Myocyte (in vitro differentiated cells): ENCODE measurements around the gene MEIS1. TPM values are rescaled to one million over a fixed set of nuclear protein-coding genes. Genes with fewer than 3 reads are reported as not detected.
"Not testable (repeated sequence)": the region's sequence is repeated elsewhere in the genome, so short reads cannot be mapped to it uniquely, and the experiment has no call there.

Experiments used
- DNase-seq: peaks from one replicate; pipeline ENCODE4 v3.0.0-alpha.2; 2012; ENCODE audit warnings: low read depth
- total RNA-seq: library from RNA; depleted of rRNA; stranded (reverse); fragments of >200 nt; gene quantifications from 2 replicates; pipeline ENCODE4 v1.2.3, GENCODE V29; 2014

The MEIS1 gene
- total RNA-seq, 1 donor from 2014 or later, result 2.2 TPM

DNA sequence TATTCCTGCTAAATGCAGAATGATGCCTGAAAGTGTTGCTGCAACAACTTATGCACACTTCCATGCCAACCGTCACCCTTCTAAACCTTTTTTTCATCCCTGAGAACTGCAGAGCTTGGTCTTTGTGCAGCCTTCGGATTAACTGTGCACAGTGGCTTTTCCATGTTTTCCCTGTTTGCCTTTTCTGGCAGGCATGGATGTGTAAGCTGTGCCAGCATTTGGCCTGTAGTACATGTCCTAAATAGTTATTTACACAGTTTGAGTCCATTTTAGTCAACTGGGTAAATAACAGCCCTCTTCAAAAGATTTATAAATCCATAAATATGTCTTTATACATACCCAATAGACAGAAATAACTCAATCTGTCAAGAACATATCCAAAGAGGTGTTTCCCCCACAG is 31.5 kb downstream of the MEIS1 start:
- no peak for DNase-seq

DNA sequence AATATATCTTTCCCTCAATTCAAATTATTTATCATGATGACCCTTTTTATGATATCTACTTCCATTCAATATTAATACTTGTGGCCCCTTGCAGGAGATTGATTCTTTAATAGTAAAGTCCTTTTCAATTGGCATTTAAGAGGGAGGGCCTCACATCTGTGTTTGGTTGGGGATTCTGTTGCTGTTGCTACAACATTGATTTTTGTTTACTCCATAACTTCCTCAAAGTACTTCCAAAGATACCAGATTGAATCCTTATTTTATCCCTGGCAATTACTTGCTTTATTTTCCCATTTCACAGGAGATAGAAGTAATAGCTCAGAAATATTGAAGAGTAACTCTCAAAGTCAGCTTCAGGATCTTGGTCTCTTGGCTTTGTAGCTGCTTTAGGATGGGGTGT is 32.8 kb downstream of the MEIS1 start:
- no peak for DNase-seq

DNA sequence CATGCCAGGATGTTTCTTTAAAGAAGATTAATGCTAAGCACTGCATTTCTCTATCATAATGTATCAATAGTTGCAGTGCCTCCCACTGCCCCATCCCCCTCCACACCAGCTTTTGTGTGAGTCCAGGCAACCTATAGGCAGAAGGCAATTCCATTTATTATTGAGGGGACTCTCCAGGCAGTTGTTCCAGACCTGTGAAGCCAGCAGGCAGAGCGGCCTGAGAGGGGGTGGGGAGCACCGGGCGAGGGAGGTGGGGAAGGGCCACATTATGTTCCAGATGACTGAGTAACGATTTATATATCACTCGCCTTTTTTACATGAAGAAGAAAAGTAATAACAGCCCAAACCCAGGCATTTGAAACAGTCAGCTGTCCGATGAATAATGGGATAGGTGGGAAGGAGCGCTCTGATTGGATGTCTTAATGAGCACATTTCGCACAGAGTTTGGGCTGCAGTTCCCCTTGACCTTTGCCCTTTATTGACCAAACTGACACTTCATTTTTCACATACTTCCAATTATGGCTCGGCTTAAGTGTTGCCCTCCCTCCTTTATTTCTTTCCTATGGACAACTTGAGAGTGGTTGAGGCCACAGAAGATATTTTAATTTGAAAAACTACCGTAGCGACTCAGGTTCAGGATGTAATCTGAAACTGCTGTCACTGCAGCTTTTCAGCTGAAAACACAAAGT is 34.4 kb downstream of the MEIS1 start:
- DNase-seq, result no peak

DNA sequence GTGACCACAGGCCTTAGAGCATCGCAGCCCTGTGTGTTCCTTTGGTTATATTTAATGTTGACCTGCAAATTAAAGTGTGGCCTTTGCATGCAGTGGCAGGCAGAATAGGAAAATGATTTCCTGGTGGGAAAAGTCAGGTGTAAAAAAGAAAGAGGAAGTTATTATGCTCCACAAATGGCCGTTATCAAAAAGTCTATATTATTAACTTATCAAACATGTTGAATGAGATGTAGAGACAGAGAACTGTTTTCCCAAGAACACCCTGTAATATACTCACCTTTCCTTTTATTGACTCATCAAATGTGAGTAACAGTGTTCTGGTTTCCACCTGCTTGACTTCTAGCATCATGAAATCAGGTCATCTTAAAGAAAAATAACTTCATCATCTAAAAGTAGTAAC is 35.3 kb downstream of the MEIS1 start:
- DNase-seq, result no peak

DNA sequence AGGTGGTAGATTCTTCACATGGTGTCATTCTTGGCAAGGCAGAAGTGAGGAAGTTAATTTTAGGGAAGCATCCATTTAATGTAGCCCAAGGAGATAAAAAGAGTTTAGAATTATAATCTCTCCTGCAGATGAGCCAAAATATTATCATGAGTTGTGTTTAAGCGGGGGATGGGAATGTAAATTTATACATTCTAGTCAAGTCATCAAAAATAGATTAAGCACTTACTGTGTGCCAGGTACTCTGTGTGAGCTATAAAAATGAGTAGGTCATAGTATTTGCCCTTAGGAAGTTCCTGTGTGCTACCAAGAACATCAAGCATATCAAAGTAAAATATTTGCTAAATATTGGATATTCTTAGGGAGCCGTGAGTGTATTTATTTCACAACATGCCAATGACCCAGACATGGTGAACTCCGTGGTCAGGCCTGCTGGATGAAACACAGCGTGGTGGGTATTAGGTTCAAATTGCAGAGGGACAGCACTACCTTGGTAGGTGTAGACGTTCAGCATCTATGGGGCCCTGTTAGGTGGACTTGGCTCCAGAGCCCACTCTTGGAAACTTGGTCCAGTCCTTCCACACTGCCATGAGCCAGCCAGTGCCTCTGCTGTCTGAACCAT is 37.4 kb downstream of the MEIS1 start:
- no peak for DNase-seq

DNA sequence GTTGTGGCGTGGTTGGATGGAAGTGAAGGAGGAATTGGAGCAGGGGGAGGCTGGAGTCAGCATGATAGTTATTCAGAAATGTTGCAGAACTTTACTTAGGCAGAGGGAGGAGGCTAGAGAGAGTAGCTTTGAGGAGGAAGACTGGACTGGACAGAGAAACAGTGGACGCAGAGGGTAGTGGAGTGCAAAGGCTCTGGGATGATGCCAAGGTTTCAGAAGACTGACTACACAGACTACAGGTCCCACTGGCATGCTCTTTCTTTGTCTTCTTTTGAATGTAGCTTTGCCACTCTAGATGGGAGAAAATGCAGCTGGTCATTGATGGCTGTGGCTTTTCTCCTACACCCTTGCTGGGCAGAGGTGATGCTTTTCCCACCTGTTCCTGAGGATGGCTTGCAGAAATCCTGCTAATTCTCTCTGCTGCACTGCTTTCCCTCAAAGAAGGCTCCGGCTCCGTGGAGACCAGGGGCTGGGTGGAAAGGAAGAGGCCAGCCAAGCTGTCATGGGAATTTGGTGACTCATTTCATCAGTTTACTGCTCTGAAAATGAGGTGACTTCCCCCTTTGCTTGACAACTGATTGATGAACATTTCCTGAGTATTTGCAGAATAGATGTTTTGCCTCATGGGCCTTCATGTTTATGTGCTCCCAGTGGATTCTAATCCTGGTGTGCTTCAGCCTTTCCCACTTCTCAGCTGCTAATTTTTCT is 42.4 kb downstream of the MEIS1 start:
- DNase-seq, result no peak

DNA sequence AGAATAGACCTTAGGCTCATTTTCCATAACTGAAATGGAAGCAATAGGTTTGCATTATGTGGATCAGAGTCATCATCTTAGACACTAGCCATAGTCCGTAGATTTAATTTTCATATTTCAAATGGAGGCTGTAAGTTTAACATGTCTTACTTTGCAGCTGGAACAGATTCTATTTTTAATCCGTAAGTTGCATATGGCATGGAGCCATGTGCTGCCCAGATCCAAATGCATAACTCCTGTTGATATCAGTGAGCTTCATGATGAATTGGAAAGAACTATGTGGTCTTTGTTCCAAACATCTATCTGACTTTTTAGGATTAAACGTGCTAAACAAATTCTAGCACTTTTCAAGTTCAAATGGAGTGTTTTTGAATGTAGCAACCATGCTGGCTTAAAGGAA is 43.4 kb downstream of the MEIS1 start:
- DNase-seq, result no peak

DNA sequence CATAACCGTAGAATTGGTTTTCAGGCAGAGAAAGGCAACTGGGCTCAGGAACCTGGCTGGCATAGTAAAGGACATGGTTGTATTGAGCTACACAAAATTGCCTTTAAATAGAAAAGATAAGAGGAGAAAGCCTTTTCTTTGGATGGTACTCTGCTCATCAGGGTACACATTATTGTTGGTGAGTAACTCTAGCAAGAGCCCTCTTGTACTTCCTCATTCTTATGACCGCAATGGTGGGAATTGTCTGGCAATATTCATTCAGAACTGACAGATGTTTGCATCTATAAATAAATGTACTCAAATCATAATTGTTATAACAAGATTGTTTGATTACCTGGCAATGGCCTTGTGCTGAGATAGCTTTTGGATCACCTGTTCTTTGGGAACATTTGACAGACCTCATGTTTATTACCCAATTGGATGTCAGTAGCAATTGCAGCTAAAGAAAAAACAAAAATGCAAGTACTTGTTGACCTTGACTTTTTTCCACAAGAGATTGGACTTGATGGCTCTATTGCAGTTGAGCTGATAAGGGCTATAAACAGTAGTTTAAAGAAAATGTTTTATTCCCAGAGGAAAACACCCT is 43.9 kb downstream of the MEIS1 start:
- DNase-seq, result no peak

DNA sequence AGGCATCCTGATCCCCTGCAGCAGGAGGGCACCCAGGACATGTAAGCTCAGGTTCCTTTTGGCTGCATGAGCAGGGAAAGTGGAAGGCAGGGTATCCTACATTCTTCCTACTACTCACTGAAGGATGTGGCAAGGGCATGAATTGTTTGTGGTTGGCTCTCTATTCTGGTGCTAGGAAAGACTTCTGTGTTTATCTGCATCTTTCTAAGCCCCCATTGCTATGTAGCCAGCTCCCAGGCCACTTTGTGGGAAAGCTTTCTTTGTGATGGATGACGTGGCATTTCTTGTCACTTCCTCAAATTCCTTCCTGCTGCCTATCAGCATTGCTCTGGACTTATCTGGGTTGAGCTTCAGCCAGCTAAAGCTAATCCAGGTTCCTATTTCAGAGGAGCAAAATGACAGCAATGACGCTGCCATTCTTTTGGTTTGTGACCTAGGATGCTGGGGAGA is 46.2 kb downstream of the MEIS1 start:
- DNase-seq, result peak; percentile 56

DNA sequence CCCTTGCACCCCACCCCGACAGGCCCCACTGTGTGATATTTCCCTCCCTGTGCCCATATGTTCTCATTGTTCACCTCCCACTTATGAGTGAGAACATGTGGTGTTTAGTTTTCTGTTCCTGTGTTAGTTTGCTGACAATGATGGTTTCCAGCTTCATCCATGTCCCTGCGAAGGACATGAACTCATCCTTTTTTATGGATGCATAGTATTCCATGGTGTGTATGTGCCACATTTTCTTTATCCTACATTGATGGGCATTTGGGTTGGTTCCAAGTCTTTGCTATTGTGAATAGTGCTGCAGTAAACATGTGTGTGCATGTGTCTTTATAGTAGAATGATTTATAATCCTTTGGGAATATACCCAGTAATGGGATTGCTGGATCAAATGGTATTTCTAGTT is 50.3 kb downstream of the MEIS1 start:
- not testable (repeated sequence) for DNase-seq

DNA sequence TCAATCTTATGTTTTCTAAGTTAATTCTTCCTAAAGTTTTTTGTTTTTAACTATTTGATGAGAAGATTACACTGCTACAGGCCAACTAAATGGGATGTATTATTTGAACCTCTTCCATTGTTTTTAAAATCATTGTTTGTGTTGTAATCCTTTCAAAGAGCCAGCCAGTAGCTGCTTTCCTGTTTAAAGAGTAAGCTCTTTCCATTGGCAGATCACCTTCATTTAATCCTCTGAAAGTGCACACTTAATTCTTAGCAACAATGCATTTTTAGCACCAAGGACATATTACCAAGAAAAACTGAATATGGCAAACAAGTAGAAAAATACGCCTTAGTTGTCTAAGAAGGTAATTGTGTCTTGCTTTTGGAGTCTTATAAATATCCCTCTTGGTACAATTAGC is 54.0 kb downstream of the MEIS1 start:
- no peak for DNase-seq

DNA sequence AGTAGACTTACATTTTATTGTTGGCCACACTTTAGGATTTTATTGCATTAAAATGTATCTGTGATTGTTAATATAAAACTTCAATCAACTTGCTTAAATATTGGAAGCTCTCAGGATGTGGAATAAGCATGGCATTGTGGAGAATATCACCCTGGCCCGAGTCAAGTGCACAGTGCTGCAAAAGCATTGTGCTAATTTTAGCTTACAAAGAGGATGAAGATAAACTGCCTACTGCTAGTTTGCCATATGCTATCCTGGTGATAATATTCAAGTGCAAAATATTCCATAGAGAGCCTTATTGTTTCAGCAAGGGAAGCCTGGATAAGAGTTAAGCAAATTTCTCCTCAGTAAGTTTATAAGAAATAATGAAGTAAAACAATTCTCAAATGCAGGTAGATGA is 54.5 kb downstream of the MEIS1 start:
- no peak for DNase-seq

DNA sequence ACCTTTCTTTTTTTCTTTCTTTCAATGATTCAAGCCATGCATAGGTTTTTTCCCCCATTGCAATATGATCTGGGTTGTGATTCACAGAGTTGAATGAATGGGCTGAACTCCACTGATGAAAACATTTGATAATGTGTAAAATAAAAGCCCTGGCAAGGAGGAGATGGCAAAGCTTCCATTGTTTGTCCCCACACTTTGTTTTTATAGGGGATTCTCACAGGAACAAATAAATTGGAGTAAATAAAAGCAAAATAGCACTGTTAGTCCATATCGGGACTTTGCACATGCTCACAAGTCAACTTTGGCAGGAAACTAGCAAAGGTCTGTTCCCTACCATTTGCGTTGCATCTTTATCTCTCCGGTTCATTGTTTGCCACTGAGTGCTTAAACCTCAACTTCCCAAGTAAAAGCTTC is 55.7 kb downstream of the MEIS1 start:
- DNase-seq, result no peak

DNA sequence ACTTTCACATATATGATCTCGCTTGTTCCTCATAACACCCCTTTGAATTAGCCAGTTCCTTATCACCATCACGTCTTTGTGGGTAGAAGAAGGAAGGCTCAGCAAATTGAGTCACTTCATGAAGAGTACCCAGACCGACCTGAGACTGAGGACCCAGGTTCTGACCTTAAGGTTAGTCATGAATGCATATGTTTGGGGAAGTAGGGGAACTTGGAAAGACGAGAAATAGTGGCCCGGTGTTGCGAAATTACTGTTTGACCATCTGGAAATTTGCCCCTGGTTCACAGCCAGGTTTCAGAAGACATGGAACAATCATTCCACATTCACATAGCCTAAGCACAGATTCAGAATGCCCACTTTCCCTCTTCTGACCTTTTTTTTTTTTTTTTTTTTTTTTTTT is 59.8 kb downstream of the MEIS1 start:
- DNase-seq, result peak; percentile 14

DNA sequence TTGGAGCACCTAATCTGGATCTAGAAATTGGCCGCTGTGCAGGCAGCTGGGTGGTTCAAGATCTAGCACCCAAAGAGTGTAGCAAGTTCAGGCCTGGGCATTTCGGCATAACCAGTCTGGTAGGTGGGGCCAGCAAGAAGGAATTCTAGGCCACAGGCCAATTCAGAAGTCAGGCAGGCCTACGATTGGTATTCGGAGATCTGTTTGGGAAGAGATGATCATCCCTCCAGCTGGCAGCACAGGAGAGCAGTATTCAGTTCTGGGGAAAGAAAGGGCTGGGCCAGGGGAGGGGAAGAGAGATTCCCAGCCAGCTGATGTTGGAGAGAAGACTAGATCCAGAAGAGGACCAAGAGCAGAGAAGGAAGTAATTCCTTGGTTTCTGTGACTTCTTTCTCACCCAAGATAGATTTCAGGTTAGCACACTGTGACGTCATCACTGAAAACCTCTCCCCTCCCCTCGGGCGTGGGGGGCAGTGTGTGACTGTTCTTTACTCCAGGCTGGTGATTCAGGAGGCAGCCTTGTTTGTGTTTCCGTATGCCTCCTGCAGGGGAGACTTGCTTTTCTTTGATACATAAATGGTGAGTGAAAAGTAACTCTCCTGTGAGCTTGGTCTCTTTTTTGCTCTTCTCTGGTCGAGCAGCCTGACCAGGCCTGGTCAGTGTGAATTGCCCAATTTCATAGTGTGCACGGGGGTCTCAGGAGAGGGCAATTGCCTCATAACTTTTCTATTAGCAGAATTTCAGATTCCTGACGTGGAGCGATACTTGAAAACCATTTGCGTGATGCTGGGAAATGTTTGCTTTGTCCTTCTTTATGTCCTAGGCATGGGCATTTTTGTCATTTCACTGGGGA is 61.1 kb downstream of the MEIS1 start:
- peak; percentile 19 for DNase-seq

DNA sequence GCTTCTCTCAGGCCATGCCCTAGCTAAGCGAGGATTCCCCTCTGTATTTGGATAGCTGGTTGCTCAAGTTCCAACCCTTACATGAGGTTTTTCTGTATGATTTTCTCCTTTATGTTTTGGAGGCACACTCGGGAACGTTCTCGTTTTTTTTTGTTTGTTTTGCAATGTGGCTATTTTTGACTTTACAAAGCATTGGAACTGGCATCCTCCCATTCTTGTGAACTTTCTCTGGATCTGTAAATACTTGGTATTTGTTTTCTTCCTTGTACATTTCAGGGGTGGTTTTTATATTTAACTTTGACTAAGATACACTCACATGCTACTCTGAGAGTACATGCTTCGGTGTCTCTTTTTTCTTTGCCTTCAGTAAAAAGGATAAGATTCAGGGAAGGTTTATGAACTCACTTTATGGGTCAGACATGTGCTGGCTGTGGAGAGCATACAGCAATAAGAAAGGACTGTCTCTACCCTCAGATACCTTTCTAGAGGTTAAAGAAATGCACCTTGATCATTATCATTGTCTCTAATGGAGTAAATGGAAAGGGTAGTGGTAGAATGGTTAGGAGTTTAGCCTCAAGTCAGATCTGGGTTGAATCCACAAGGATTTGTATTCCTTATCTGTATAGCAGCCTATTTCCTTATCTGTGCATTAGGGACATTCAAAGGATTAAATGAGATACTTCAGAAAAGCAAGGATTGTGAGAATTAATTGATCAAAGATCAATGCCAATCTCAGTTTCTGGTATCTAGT is 61.9 kb downstream of the MEIS1 start:
- DNase-seq, result no peak

DNA sequence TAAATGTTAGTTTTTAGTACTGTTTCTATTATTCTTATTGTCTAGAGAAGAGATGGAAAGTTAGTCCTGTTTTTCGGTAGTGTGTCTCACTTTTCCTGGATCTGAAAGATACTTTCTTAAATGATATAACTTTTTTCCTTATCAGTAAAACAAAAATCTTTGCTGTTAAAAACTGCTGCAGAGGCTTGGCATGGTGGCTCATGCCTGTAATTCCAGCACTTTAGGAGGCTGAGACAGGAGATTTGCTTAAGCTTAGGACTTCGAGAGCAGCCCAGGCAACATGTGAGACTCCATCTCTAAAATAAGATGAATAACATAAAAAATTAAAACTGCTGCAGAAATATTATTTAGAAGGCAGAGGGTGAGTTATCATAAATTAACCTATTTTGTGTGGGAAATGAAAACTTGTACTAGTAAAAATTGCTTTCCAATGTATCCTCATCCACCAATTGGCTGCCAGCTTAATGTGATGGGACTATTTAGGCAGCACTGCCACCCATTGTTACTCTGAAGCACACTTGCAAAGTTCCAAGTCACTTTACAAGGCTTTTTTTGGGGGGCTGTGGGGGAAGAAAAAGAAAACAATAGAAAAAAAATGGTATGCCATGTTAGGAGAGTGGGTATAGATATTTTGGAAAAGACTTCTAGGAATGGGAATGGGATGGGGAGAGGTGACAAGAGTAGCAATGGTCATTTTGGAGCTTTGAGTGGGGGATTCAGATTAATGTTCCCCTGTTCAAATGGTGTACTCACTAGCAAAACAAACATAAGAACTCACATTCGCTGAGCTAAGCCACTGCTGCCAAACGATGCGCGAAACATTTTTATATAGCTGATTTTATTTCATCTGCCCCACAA is 62.7 kb downstream of the MEIS1 start:
- DNase-seq, result no peak

DNA sequence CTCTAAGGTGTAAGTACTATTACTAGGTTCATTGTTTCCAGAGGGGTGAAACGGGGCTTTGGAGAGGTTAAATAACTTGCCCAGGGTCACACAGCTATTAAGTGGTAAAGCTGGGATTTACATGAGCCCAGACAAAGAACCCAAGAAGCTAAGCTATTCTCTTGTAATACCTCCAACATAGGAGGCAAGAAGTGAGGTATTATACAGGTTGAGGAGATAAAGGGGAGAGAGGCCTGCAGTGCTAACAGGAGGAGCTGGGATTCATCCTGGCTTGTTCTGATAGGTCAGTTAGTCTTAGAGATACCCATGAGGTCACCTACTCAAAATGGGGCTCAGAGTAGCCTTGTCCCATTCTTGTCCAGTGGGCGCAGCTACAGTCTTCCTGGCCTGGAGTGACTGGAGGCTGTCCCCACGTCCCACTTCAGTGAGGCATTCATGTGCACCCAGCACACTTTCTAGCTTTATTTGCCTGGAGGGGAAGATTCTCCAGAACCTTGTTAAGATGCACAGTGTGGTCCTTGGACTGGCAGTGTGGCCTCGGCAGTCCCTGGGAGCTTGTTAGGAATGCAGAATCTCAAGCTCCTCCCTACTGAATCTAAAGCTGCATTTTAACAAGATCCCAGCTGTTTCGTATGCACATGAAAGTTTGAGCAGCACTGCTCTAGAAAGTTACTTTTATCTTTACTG is 63.5 kb downstream of the MEIS1 start:
- DNase-seq, result no peak

DNA sequence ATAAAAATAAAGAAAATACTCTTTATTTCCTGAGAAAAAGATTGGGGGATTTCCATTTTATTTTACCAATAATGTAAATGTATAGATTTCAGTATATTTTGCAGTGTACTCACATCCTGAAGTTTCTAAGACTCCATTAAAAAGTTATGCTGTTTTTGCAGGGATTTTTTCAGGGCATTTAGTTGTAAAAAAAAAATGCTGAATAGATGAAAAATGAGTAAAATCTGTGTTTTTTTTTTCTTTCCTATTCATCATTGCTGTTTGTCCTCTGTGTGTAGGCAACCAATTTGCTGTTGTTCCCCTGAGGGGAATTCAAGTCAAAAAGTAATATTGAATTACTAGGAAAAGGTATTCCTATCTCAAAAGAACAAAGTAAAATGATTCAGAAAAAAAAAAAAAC is 66.3 kb downstream of the MEIS1 start:
- DNase-seq, result no peak
